IMR-90 (cell line): ENCODE data around the gene NDUFB3. TPM values are rescaled to one million over a fixed set of nuclear protein-coding genes. Genes with fewer than 3 reads are reported as not detected.

Experiments
- ATAC-seq: fragments of 200-7000 bp; cut with Tn5 transposase; 2 replicates; pipeline ENCODE4 v1.9.1; 2020; ENCODE audit warnings: low read depth, mild to moderate bottlenecking, moderate library complexity
- BruUV-seq: library from RNA; stranded (reverse); fragments of 400-500 nt; replicated peaks from 2 replicates; lab custom pipeline; 2021; lab: Mats Ljungman, UMichigan
- CTCF ChIA-PET: fragments of 300-600 bp; formaldehyde crosslinking; extraction: SDS; loops from one replicate; lab custom pipeline; 2021; ENCODE audit warnings: antibody characterized with exemption; lab: Yijun Ruan, JAX
- POLR2A ChIA-PET: fragments of 300-600 bp; sonication (Branson Sonifier 250); formaldehyde crosslinking; loops from one replicate; lab custom pipeline; 2022; ENCODE audit warnings: antibody characterized with exemption; ENCODE audit not compliant: unreplicated experiment; lab: Charles Lee
- DNase-seq: peaks from one replicate; pipeline ENCODE4 v3.0.0; 2013
- H2AFZ ChIP-seq: replicated peaks from 2 replicates; pipeline ENCODE3; 2013; ENCODE audit warnings: low read length, mild to moderate bottlenecking; ENCODE audit not compliant: poor library complexity
- H2AK5ac ChIP-seq: 2 replicates; pipeline ENCODE4 v1.6.1; 2013; ENCODE audit warnings: low read depth, low read length, inconsistent platforms
- H2AK9ac ChIP-seq: replicated peaks from 2 replicates; pipeline ENCODE3; 2013; ENCODE audit warnings: mild to moderate bottlenecking, low read depth, low read length, moderate library complexity; ENCODE audit not compliant: poor library complexity
- H2BK120ac ChIP-seq: 2 replicates; pipeline ENCODE4 v1.6.1; 2013; ENCODE audit warnings: low read depth, low read length, inconsistent platforms
- H2BK15ac ChIP-seq: 3 replicates; pipeline ENCODE4 v1.6.1; 2013; ENCODE audit warnings: low read depth, low read length, inconsistent platforms
- H2BK20ac ChIP-seq: 2 replicates; pipeline ENCODE4 v1.6.1; 2013; ENCODE audit warnings: low read depth, mild to moderate bottlenecking, inconsistent platforms, low read length, moderate library complexity
- H2BK5ac ChIP-seq: 2 replicates; pipeline ENCODE4 v1.6.1; 2013; ENCODE audit warnings: mild to moderate bottlenecking, low read depth, low read length, inconsistent platforms; ENCODE audit not compliant: poor library complexity, severe bottlenecking
- H3K14ac ChIP-seq: replicated peaks from 2 replicates; pipeline ENCODE4 v1.6.1; 2013; ENCODE audit warnings: low read depth, low read length, inconsistent platforms
- H3K18ac ChIP-seq: 2 replicates; pipeline ENCODE4 v1.6.1; 2013; ENCODE audit warnings: low read depth, low read length, control low read depth
- H3K23ac ChIP-seq: 2 replicates; pipeline ENCODE4 v1.6.1; 2013; ENCODE audit warnings: low read depth, low read length, inconsistent platforms
- H3K27ac ChIP-seq: 2 replicates; pipeline ENCODE4 v1.5.1; 2013; ENCODE audit warnings: mild to moderate bottlenecking, control low read depth, low read length; ENCODE audit not compliant: insufficient read depth
- H3K27me3 ChIP-seq: 2 replicates; pipeline ENCODE4 v1.6.1; 2013; ENCODE audit warnings: low read length; ENCODE audit not compliant: control insufficient read depth, insufficient read depth
- H3K36me3 ChIP-seq: 2 replicates; pipeline ENCODE4 v1.6.1; 2013; ENCODE audit warnings: low read length, mixed read lengths; ENCODE audit not compliant: control insufficient read depth, insufficient read depth
- H3K4ac ChIP-seq: 2 replicates; pipeline ENCODE4 v1.6.1; 2013; ENCODE audit warnings: low read depth, low read length, inconsistent platforms
- H3K4me1 ChIP-seq: 2 replicates; pipeline ENCODE4 v1.6.1; 2013; ENCODE audit warnings: low read length, mixed read lengths; ENCODE audit not compliant: control insufficient read depth, insufficient read depth
- H3K4me2 ChIP-seq: 2 replicates; pipeline ENCODE4 v1.6.1; 2013; ENCODE audit warnings: low read depth, mild to moderate bottlenecking, control low read depth, low read length, moderate library complexity
- H3K4me3 ChIP-seq: 2 replicates; pipeline ENCODE4 v1.5.1; 2013; ENCODE audit warnings: low read depth, mild to moderate bottlenecking, control low read depth, low read length, moderate library complexity; ENCODE audit not compliant: insufficient read depth
- H3K56ac ChIP-seq: 2 replicates; pipeline ENCODE4 v1.6.1; 2013; ENCODE audit warnings: low read length, inconsistent platforms; ENCODE audit not compliant: insufficient read depth; ENCODE audit errors: extremely low read depth
- H3K79me1 ChIP-seq, 2 experiments: 2 replicates each; pipeline ENCODE4 v1.6.1; 2013; ENCODE audit warnings: low read length in 2 of 2, inconsistent platforms in 1 of 2, low read depth in 1 of 2
- H3K9ac ChIP-seq: 2 replicates; pipeline ENCODE4 v1.6.1; 2013; ENCODE audit warnings: low read depth, low read length, control low read depth
- H3K9me1 ChIP-seq: 2 replicates; pipeline ENCODE4 v1.6.1; 2013; ENCODE audit warnings: low read length, inconsistent platforms; ENCODE audit not compliant: insufficient read depth
- H3K9me3 ChIP-seq: 2 replicates; pipeline ENCODE4 v1.6.1; 2013; ENCODE audit warnings: low read length; ENCODE audit not compliant: control insufficient read depth, insufficient read depth
- H4K20me1 ChIP-seq: 2 replicates; pipeline ENCODE4 v1.6.1; 2013; ENCODE audit warnings: low read length, inconsistent platforms; ENCODE audit not compliant: insufficient read depth
- H4K5ac ChIP-seq: 2 replicates; pipeline ENCODE4 v1.6.1; 2013; ENCODE audit warnings: mild to moderate bottlenecking, low read depth, low read length, control low read depth
- H4K8ac ChIP-seq, 2 experiments: 2 replicates each; pipeline ENCODE4 v1.6.1; 2013; ENCODE audit warnings: low read depth in 2 of 2, low read length in 2 of 2, control low read depth in 1 of 2, inconsistent platforms in 1 of 2
- H4K91ac ChIP-seq: 2 replicates; pipeline ENCODE4 v1.6.1; 2013; ENCODE audit warnings: low read depth, low read length, inconsistent platforms; ENCODE audit not compliant: insufficient read depth
- FOS ChIP-seq: fragments of 150-350 bp; IDR thresholded peaks from 2 replicates; pipeline ENCODE4 v1.6.1; 2016; ENCODE audit warnings: low read depth, low read length
- MAZ ChIP-seq: IDR thresholded peaks from 2 replicates; pipeline ENCODE4 v1.6.1; 2012; ENCODE audit warnings: low read depth, mild to moderate bottlenecking, low read length, improper control_type of control experiment, moderate library complexity, borderline replicate concordance
- POLR2A ChIP-seq: IDR thresholded peaks from 2 replicates; pipeline ENCODE4 v1.6.1; 2012; ENCODE audit warnings: mild to moderate bottlenecking, low read depth, low read length
- RFX5 ChIP-seq: IDR thresholded peaks from 2 replicates; pipeline ENCODE4 v1.8.0; 2012; ENCODE audit warnings: low read depth, mild to moderate bottlenecking, low read length, moderate library complexity
- WGBS, 2 experiments: methylation state at CpG; one replicate each; pipeline versions ENCODE4 v1.1.5 to v1.1.7; 2013; ENCODE audit warnings: missing lambda C conversion rate in 2 of 2; ENCODE audit not compliant: insufficient read length in 1 of 2; ENCODE audit errors: extremely low coverage in 2 of 2; 5-methylcytosine and 5-hydroxymethylcytosine counted together
- dilution Hi-C: fragments of 300-500 bp; cut with HindIII; formaldehyde crosslinking; loops from one replicate; pipeline ENCODE4 v1.14.3; 2018; ENCODE audit warnings: low sequenced_read_pairs; ENCODE audit not compliant: unreplicated experiment
- in situ Hi-C: fragments of 300-500 bp; cut with MboI; formaldehyde crosslinking; loops from 3 replicates; pipeline ENCODE4 v1.14.3; 2019; ENCODE audit warnings: low sequenced_read_pairs, inconsistent platforms, mixed read lengths
- intact Hi-C: fragments of 100-400 bp; cut with micrococcal nuclease; formaldehyde crosslinking; loops from 2 replicates; pipeline ENCODE4 v1.10.0; 2022
- polyA plus RNA-seq, 3 experiments: library from polyadenylated mRNA; depleted of rRNA; stranded (reverse); fragments of >200 nt; gene quantifications; 2 replicates each; pipeline ENCODE4 v1.2.3, GENCODE V29; 2012; ENCODE audit warnings: low replicate concordance in 1 of 3
- total RNA-seq: library from RNA; depleted of rRNA; stranded (reverse); fragments of >200 nt; gene quantifications from 2 replicates; pipeline ENCODE4 v1.2.3, GENCODE V29; 2012
- TF ChIP-seq, protein P1 (sequence below): conservative IDR thresholded peaks from 2 replicates; pipeline ENCODE4 v1.5.1; 2012; ENCODE audit warnings: mild to moderate bottlenecking, low read depth, low read length, improper control_type of control experiment
- TF ChIP-seq, protein P2 (sequence below): fragments of 150-350 bp; IDR thresholded peaks from 2 replicates; pipeline ENCODE4 v1.6.1; 2016; ENCODE audit warnings: low read depth, mild to moderate bottlenecking, low read length, moderate library complexity, borderline replicate concordance

NDUFB3 gene
- total and polyA plus RNA-seq, 2 of the 4 experiments (the other 2 are of a cell fraction), result 41.0 to 98.7 TPM

DNA sequence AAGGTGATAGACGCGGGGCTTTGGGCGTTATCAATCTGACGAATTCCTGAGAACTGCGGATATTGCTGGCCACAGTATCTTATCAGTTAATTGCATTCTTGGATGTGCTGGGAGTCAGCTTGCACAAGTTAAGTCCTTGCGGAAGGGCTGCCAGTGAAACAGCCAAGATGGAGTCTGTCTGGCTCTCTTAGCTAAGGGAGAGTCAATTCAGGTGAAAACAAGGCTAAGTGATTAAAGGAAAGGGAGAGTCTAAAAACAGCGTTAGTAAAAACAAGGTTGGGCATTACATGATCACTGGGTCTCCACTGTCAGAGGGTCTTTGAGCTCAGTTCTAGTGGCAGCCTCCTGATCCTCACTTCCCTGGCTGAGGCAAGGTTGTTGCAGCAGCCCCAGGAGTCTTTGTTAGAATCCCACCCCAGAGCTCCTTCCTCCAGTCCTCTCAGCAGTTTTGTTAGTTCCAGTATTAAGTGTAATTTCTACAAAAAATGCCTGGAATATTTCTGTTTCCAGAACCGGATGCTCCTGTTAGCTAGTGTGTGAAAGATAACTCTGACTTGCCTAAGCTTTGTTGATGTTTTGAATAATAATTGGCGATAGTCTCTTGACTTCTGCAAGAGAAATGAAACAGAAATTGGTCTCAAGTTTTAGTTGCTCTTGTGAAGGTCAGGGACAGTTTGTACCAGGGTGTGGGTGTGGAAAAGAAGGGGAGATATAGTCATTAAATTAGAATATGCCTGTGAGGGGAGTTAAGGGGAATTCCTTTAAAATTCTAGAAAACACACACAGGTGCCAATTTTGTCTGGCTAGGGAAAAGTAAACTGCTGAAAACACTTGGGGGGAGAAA lies 54.7 kb downstream of the NDUFB3 start:
- Histone ChIP-seq H2BK120ac (peak overlapping the region; percentile 88), H3K4me1 (peaks cover 33% of the 10 kb centered on the region), H3K9me1 (peaks cover 44% of the 10 kb centered on the region), H4K91ac (peak overlapping the region; percentile 84), H3K14ac (peak overlapping the region; percentile 96), H3K27ac (peak overlapping the region; percentile 86), H2AFZ (no peak overlapping the region), H3K4ac (peak overlapping the region; percentile 90), H3K9me3 (no peaks in the 10 kb centered on the region), H2BK20ac (peak overlapping the region; percentile 93), H3K23ac (peak overlapping the region; percentile 92), H3K4me3 (no peak overlapping the region), H2BK15ac (peak overlapping the region; percentile 69; the same call in 1 of the 3 replicates), H3K36me3 (peaks cover 2% of the 10 kb centered on the region; the same call in 1 of the 2 replicates), H2BK5ac (peak overlapping the region; percentile 91), H3K56ac (peak overlapping the region; percentile 65; the same call in 1 of the 2 replicates), H3K27me3 (no peaks in the 10 kb centered on the region), H4K20me1 (peaks cover 17% of the 10 kb centered on the region; the same call in 1 of the 2 replicates), H3K18ac (peak overlapping the region; percentile 72), H4K8ac (peak overlapping the region; percentile 66 to 91; a peak in 3 of 4 replicates), H3K9ac (peak overlapping the region; percentile 17; the same call in 1 of the 2 replicates), H3K79me1 (peaks cover 45 to 81% of the 10 kb centered on the region in 2 experiments), H2AK5ac (peak overlapping the region; percentile 94; the same call in 1 of the 2 replicates), H2AK9ac (peak overlapping the region; percentile 76), H3K4me2 (peak overlapping the region; percentile 73), H4K5ac (peak overlapping the region; percentile 76)
- no TSS peak for BruUV-seq
- in situ Hi-C loops, result no loop called here
- DNase-seq, result peak; percentile 49
- dilution Hi-C loops, result no loop called here
- TF ChIP-seq POLR2A, result no peak
- no peak for TF ChIP-seq FOS
- TF ChIP-seq, protein P1, sequence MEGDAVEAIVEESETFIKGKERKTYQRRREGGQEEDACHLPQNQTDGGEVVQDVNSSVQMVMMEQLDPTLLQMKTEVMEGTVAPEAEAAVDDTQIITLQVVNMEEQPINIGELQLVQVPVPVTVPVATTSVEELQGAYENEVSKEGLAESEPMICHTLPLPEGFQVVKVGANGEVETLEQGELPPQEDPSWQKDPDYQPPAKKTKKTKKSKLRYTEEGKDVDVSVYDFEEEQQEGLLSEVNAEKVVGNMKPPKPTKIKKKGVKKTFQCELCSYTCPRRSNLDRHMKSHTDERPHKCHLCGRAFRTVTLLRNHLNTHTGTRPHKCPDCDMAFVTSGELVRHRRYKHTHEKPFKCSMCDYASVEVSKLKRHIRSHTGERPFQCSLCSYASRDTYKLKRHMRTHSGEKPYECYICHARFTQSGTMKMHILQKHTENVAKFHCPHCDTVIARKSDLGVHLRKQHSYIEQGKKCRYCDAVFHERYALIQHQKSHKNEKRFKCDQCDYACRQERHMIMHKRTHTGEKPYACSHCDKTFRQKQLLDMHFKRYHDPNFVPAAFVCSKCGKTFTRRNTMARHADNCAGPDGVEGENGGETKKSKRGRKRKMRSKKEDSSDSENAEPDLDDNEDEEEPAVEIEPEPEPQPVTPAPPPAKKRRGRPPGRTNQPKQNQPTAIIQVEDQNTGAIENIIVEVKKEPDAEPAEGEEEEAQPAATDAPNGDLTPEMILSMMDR, result no peak
- no peak for TF ChIP-seq MAZ
- TF ChIP-seq RFX5, result no peak
- TF ChIP-seq, protein P2, sequence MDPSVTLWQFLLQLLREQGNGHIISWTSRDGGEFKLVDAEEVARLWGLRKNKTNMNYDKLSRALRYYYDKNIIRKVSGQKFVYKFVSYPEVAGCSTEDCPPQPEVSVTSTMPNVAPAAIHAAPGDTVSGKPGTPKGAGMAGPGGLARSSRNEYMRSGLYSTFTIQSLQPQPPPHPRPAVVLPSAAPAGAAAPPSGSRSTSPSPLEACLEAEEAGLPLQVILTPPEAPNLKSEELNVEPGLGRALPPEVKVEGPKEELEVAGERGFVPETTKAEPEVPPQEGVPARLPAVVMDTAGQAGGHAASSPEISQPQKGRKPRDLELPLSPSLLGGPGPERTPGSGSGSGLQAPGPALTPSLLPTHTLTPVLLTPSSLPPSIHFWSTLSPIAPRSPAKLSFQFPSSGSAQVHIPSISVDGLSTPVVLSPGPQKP, result no peak
- ChIA-PET POLR2A (no interaction called here), CTCF (interaction anchor here (1.7 kb wide), 1 partner anchor 32 kb away, joined by 7 read pairs; no protein-coding TSS in a partner anchor)
- ATAC-seq, result peak; percentile 38
- 18% methylated on average over 8 of the region's 9 CpGs; no CpG with 5 or more reads in 1 of the 2 experiments for WGBS, 2 experiments
- intact Hi-C loops, result loop anchor here (1.0 kb wide), 1 partner anchor 8 kb away; no protein-coding TSS in a partner anchor
